ENCODE data around the gene SHMT2. TPM values are rescaled to one million over a fixed set of nuclear protein-coding genes. Genes with fewer than 3 reads are reported as not detected.

SHMT2 gene
- total RNA-seq, 1 experiment from 2014 or later, result 421 TPM

GRCh38 chr12:57226588-57227314, 2.8 kb upstream of the SHMT2 start:
- Mint-ChIP-seq H3K27ac (ENCODE audit: low read depth, unreplicated experiment) (no peak overlapping the region), H3K27me3 (ENCODE audit: insufficient read depth, unreplicated experiment) (peaks cover 7% of the 10 kb centered on the region), H3K4me1 (ENCODE audit: insufficient read depth, unreplicated experiment) (peaks cover 20% of the 10 kb centered on the region), H3K9me3 (ENCODE audit: unreplicated experiment) (no peaks in the 10 kb centered on the region), H3K36me3 (ENCODE audit: insufficient read depth, unreplicated experiment) (peaks cover 23% of the 10 kb centered on the region), H3K4me3 (ENCODE audit: unreplicated experiment) (no peak overlapping the region)
- TF ChIP-seq CTCF (IDR thresholded peaks at IDR 0.05; ENCODE audit: unreplicated experiment), result no peak
- BruUV-seq (replicated peaks), result no TSS peak
- intact Hi-C loops (cut with micrococcal nuclease), result no loop called here
- no peak for DNase-seq (ENCODE audit: unreplicated experiment)
- CTCF ChIA-PET, result interaction anchor here (0.6 to 10.2 kb wide), 6 partner anchors 12 to 261 kb away, joined by 3 to 152 read pairs (median 4); no protein-coding TSS in a partner anchor
- POLR2A ChIA-PET, result interaction anchor here (0.9 to 1.2 kb wide), 3 partner anchors 12 to 114 kb away, joined by 3 to 4 read pairs (median 3); no protein-coding TSS in a partner anchor

GRCh38 chr12:57227315-57228115, 2.0 kb upstream of the SHMT2 start:
- TF ChIP-seq CTCF (IDR thresholded peaks at IDR 0.05; ENCODE audit: unreplicated experiment), result no peak
- DNase-seq (ENCODE audit: unreplicated experiment), result no peak
- intact Hi-C loops (cut with micrococcal nuclease), result no loop called here
- BruUV-seq (replicated peaks), result no TSS peak
- H3K4me3 Mint-ChIP-seq (ENCODE audit: unreplicated experiment), result no peak overlapping the region
- no peaks in the 10 kb centered on the region for H3K27me3 Mint-ChIP-seq (ENCODE audit: insufficient read depth, unreplicated experiment)
- H3K27ac Mint-ChIP-seq (ENCODE audit: low read depth, unreplicated experiment), result no peak overlapping the region
- H3K4me1 Mint-ChIP-seq (ENCODE audit: insufficient read depth, unreplicated experiment), result peaks cover 20% of the 10 kb centered on the region
- POLR2A ChIA-PET, result interaction anchor here (0.6 to 1.2 kb wide), 3 partner anchors 52 to 150 kb away, joined by 3 read pairs; no protein-coding TSS in a partner anchor
- CTCF ChIA-PET, result interaction anchor here (0.6 to 10.2 kb wide), 7 partner anchors 13 to 260 kb away, joined by 3 to 152 read pairs (median 3); no protein-coding TSS in a partner anchor
- no peaks in the 10 kb centered on the region for H3K9me3 Mint-ChIP-seq (ENCODE audit: unreplicated experiment)
- peaks cover 31% of the 10 kb centered on the region for H3K36me3 Mint-ChIP-seq (ENCODE audit: insufficient read depth, unreplicated experiment)

GRCh38 chr12:57229046-57229633, 371 bp upstream of the SHMT2 start:
- POLR2A ChIA-PET, result interaction anchor here (0.6 to 3.1 kb wide), 14 partner anchors 9 to 484 kb away, joined by 3 to 37 read pairs (median 4); partner anchors contain the start of genes NEMP1 and STAT6
- TF ChIP-seq CTCF (IDR thresholded peaks at IDR 0.05; ENCODE audit: unreplicated experiment), result peak; percentile 13
- peaks cover 20% of the 10 kb centered on the region for H3K4me1 Mint-ChIP-seq (ENCODE audit: insufficient read depth, unreplicated experiment)
- peak overlapping the region; percentile 98 for H3K4me3 Mint-ChIP-seq (ENCODE audit: unreplicated experiment)
- H3K27me3 Mint-ChIP-seq (ENCODE audit: insufficient read depth, unreplicated experiment), result no peaks in the 10 kb centered on the region
- peaks cover 47% of the 10 kb centered on the region for H3K36me3 Mint-ChIP-seq (ENCODE audit: insufficient read depth, unreplicated experiment)
- H3K27ac Mint-ChIP-seq (ENCODE audit: low read depth, unreplicated experiment), result peak overlapping the region; percentile 99
- no peak for DNase-seq (ENCODE audit: unreplicated experiment)
- CTCF ChIA-PET, result interaction anchor here (0.6 to 10.2 kb wide), 12 partner anchors 10 to 230 kb away, joined by 3 to 152 read pairs (median 4); no protein-coding TSS in a partner anchor
- intact Hi-C loops (cut with micrococcal nuclease), result no loop called here
- BruUV-seq (replicated peaks), result TSS peak; percentile 89
- H3K9me3 Mint-ChIP-seq (ENCODE audit: unreplicated experiment), result no peaks in the 10 kb centered on the region
